Measurements from ENCODE around the gene MFAP2.

MFAP2 gene

GRCh38 chr1:16978139-16978538 lies 2.3 kb downstream of the MFAP2 start:
- DNase-seq (ENCODE audit: low read depth): no peak
- H3K4me3 ChIP-seq (ENCODE audit: low read depth, low read length): no peak overlapping the region
- TF ChIP-seq POLR2A (IDR thresholded peaks at IDR 0.05; ENCODE audit: extremely low read depth, insufficient read length): no peak
- TF ChIP-seq, protein P1, sequence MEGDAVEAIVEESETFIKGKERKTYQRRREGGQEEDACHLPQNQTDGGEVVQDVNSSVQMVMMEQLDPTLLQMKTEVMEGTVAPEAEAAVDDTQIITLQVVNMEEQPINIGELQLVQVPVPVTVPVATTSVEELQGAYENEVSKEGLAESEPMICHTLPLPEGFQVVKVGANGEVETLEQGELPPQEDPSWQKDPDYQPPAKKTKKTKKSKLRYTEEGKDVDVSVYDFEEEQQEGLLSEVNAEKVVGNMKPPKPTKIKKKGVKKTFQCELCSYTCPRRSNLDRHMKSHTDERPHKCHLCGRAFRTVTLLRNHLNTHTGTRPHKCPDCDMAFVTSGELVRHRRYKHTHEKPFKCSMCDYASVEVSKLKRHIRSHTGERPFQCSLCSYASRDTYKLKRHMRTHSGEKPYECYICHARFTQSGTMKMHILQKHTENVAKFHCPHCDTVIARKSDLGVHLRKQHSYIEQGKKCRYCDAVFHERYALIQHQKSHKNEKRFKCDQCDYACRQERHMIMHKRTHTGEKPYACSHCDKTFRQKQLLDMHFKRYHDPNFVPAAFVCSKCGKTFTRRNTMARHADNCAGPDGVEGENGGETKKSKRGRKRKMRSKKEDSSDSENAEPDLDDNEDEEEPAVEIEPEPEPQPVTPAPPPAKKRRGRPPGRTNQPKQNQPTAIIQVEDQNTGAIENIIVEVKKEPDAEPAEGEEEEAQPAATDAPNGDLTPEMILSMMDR (IDR thresholded peaks at IDR 0.05; ENCODE audit: low read depth, low read length): no peak
- TF ChIP-seq MYC (IDR thresholded peaks at IDR 0.05; ENCODE audit: low read depth, low read length): no peak

- TF ChIP-seq, protein P1 (IDR thresholded peaks at IDR 0.05; ENCODE audit: low read depth, low read length): no peak
- TF ChIP-seq POLR2A (IDR thresholded peaks at IDR 0.05; ENCODE audit: extremely low read depth, insufficient read length) (no peak), MYC (IDR thresholded peaks at IDR 0.05; ENCODE audit: low read depth, low read length) (no peak), MAX (IDR thresholded peaks at IDR 0.05; ENCODE audit: low read depth, low read length) (no peak)
- no peak for DNase-seq (ENCODE audit: low read depth)
- no peak overlapping the region for H3K4me3 ChIP-seq (ENCODE audit: low read depth, low read length)
Measured at GRCh38 chr1:16977377-16977776, 3.0 kb downstream of the MFAP2 start.

DNA sequence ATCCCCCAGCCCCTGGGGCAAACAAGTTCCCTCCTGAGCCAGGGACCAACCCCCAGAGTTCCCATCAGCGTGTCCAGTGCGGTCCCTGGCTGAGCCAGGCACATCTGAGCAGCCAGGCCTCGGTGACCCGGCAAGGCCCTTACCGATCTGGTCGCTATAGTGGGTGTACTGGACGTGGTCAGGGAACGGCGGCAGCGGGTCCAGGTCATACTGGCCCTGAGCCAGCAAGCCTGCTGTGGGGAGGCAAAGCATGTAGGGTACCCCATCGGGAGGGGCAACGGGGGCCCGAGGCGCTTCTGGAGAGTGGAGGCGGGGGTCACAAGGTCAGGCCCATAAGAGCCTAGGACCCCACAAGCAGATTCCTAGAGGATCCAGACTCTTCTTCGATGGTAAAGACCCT lies 3.5 kb downstream of the MFAP2 start:
- TF ChIP-seq, protein P1 (IDR thresholded peaks at IDR 0.05; ENCODE audit: low read depth, low read length): no peak
- no peak for TF ChIP-seq POLR2A (IDR thresholded peaks at IDR 0.05; ENCODE audit: extremely low read depth, insufficient read length)
- TF ChIP-seq MYC (IDR thresholded peaks at IDR 0.05; ENCODE audit: low read depth, low read length): no peak
- TF ChIP-seq MAX (IDR thresholded peaks at IDR 0.05; ENCODE audit: low read depth, low read length): no peak
- DNase-seq (ENCODE audit: low read depth): no peak
- no peak overlapping the region for H3K4me3 ChIP-seq (ENCODE audit: low read depth, low read length)

- DNase-seq (ENCODE audit: low read depth): no peak
- no peak for TF ChIP-seq MAX (IDR thresholded peaks at IDR 0.05; ENCODE audit: low read depth, low read length)
- TF ChIP-seq MYC (IDR thresholded peaks at IDR 0.05; ENCODE audit: low read depth, low read length): no peak
- no peak for TF ChIP-seq POLR2A (IDR thresholded peaks at IDR 0.05; ENCODE audit: extremely low read depth, insufficient read length)
- TF ChIP-seq, protein P1 (IDR thresholded peaks at IDR 0.05; ENCODE audit: low read depth, low read length): no peak
- H3K4me3 ChIP-seq (ENCODE audit: low read depth, low read length): no peak overlapping the region
Measured at GRCh38 chr1:16975838-16976237, 4.6 kb downstream of the MFAP2 start.

DNA sequence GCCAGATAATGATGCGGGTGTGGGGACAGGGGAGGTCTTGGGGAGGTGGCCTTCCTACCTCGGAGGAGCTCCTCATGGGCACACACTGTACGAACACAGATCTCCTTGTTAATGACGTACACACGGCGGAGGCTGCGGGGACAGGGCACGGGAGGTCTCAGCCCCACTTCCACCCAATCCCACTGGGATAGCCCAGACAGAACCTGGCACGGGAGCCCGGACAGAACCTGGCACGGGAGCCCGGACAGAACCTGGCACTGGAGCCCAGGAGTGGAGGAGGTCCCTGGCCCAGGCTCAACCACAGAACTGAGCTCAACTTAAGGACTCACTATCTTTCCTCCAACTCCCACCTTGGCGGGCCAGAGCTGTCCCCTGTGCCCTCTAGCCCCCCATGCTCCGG lies 5.2 kb downstream of the MFAP2 start:
- no peak overlapping the region for H3K4me3 ChIP-seq (ENCODE audit: low read depth, low read length)
- DNase-seq (ENCODE audit: low read depth): no peak
- TF ChIP-seq MYC (IDR thresholded peaks at IDR 0.05; ENCODE audit: low read depth, low read length) (no peak), POLR2A (IDR thresholded peaks at IDR 0.05; ENCODE audit: extremely low read depth, insufficient read length) (no peak), MAX (IDR thresholded peaks at IDR 0.05; ENCODE audit: low read depth, low read length) (no peak)
- TF ChIP-seq, protein P1 (IDR thresholded peaks at IDR 0.05; ENCODE audit: low read depth, low read length): no peak

GRCh38 chr1:16973215-16973614 lies 7.2 kb downstream of the MFAP2 start:
- no peak for DNase-seq (ENCODE audit: low read depth)
- H3K4me3 ChIP-seq (ENCODE audit: low read depth, low read length): no peak overlapping the region
- TF ChIP-seq, protein P1 (IDR thresholded peaks at IDR 0.05; ENCODE audit: low read depth, low read length): no peak
- TF ChIP-seq MYC (IDR thresholded peaks at IDR 0.05; ENCODE audit: low read depth, low read length) (no peak), POLR2A (IDR thresholded peaks at IDR 0.05; ENCODE audit: extremely low read depth, insufficient read length) (no peak), MAX (IDR thresholded peaks at IDR 0.05; ENCODE audit: low read depth, low read length) (no peak)

All from NB4 (cell line).